Colonic mucosa (tissue), 4 donors: Measurements from ENCODE around the gene CENPN. TPM values are rescaled to one million over a fixed set of nuclear protein-coding genes. Genes with fewer than 3 reads are reported as not detected.

Experiments used
- DNase-seq: peaks from one replicate; pipeline ENCODE4 v3.0.0-alpha.2; 2020
- H3K27ac ChIP-seq: fragments of 200-600 bp; one replicate; pipeline ENCODE4 v1.8.0; 2021
- H3K27me3 ChIP-seq: fragments of 200-600 bp; one replicate; pipeline ENCODE4 v1.8.0; 2021
- H3K36me3 ChIP-seq: fragments of 200-600 bp; one replicate; pipeline ENCODE4 v1.8.0; 2021
- H3K4me1 ChIP-seq: fragments of 200-600 bp; one replicate; pipeline ENCODE4 v1.8.0; 2021; ENCODE audit warnings: mild to moderate bottlenecking
- H3K4me3 ChIP-seq: fragments of 200-600 bp; one replicate; pipeline ENCODE4 v1.8.0; 2021
- H3K9ac ChIP-seq, 2 donors: one replicate each; pipeline ENCODE4 v1.7.0; 2013; ENCODE audit warnings: control low read depth in 2 of 2, low read depth in 2 of 2, low read length in 2 of 2
- H3K9me3 ChIP-seq: fragments of 200-600 bp; one replicate; pipeline ENCODE4 v1.8.0; 2021
- intact Hi-C: fragments of 100-400 bp; cut with DNase I; formaldehyde crosslinking; loops from one replicate; pipeline ENCODE4 v1.14.1; 2022
- total RNA-seq, 2 donors: library from RNA; stranded (reverse); fragmentation: NEBNext Ultra II Directional in 1 of 2; extraction: Animal tissue kit (Norgen Biotek cat#: 25700) in 1 of 2; gene quantifications; one replicate each; pipeline ENCODE4 v1.2.1, GENCODE V29; 2021
- TF ChIP-seq, protein P1 (sequence below): fragments of 200-600 bp; IDR thresholded peaks from one replicate; pipeline ENCODE4 v1.8.0; 2022; ENCODE audit warnings: antibody characterized with exemption, mild to moderate bottlenecking
- donor health status: healthy.
- donor health status: DM: no; HTN: no; CAD: no.
- donor health status: DM: no; HTN: no; CAD: no.

CENPN gene
- total RNA-seq, 2 donors from 2014 or later, result 9.3 to 28.7 TPM

DNA sequence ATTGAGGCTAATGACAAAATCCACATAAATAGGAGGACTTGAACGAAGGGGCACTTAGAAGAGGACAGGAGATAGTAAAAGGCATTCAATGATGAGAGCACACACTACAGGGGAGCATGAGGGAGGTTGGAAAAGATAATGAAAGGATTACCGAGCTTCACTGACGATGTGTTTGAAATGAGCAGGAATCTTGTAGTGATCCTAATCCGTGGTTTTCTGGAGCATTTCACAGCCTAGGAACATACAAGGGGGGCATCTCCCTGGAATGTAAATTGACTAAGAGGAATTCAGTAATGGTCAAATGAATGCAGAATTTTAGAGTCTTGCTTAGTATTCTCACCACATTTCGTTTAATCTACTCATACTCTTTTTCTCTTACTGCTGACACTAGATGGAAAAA, 33.8 kb downstream of the CENPN start:
- no peak overlapping the region for H3K9ac ChIP-seq
- no peaks in the 10 kb centered on the region for H3K9me3 ChIP-seq
- H3K27me3 ChIP-seq, result no peaks in the 10 kb centered on the region
- no peak for DNase-seq
- H3K4me3 ChIP-seq, result no peak overlapping the region
- peaks cover 7% of the 10 kb centered on the region for H3K36me3 ChIP-seq
- H3K27ac ChIP-seq, result no peak overlapping the region
- TF ChIP-seq, protein P1, sequence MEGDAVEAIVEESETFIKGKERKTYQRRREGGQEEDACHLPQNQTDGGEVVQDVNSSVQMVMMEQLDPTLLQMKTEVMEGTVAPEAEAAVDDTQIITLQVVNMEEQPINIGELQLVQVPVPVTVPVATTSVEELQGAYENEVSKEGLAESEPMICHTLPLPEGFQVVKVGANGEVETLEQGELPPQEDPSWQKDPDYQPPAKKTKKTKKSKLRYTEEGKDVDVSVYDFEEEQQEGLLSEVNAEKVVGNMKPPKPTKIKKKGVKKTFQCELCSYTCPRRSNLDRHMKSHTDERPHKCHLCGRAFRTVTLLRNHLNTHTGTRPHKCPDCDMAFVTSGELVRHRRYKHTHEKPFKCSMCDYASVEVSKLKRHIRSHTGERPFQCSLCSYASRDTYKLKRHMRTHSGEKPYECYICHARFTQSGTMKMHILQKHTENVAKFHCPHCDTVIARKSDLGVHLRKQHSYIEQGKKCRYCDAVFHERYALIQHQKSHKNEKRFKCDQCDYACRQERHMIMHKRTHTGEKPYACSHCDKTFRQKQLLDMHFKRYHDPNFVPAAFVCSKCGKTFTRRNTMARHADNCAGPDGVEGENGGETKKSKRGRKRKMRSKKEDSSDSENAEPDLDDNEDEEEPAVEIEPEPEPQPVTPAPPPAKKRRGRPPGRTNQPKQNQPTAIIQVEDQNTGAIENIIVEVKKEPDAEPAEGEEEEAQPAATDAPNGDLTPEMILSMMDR, result no peak
- no peaks in the 10 kb centered on the region for H3K4me1 ChIP-seq
- intact Hi-C loops, result no loop called here

DNA sequence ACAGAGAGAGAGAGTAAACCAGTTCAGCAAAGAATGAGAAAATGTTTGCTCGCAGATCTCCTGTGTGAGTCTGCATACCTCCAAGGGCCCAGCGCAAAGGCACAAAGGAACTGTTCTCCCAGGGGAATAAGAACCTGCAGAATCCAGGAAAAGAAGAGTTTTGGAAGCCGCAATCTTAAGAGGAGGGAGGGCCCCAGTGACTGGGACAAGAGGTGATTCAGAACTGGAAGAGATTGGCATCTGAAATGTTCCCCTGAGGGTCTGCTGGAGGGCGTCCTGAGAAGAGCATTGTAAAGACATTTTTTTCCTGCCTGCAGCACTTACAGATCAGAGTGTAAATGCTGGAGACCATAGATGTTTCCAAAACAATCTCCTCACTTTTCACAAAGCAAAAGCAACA, 34.7 kb downstream of the CENPN start:
- no peaks in the 10 kb centered on the region for H3K4me1 ChIP-seq
- no peak overlapping the region for H3K9ac ChIP-seq
- no peaks in the 10 kb centered on the region for H3K9me3 ChIP-seq
- no peak for DNase-seq
- H3K4me3 ChIP-seq, result no peak overlapping the region
- intact Hi-C loops, result no loop called here
- H3K27ac ChIP-seq, result no peak overlapping the region
- TF ChIP-seq, protein P1, result no peak
- no peaks in the 10 kb centered on the region for H3K27me3 ChIP-seq
- peaks cover 7% of the 10 kb centered on the region for H3K36me3 ChIP-seq

DNA sequence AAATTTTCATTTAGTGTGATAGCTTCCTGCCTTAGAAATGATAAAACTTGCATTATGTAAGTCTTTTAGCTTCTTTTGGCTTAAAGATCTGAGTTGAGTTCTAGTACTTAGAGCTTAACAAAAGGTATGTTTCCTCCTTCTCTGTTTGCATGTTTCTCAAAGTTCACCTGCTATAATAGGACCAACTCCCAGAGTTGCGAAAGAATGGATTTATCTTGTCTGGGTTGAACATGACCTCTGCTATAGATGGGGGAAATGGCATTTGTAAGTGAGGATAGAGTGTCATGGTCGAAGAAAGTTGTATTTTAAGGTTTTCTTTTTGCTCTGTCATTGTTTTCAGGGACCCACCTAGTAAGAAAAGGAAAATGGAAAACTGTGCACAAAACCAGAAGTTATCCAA, 35.8 kb downstream of the CENPN start:
- no peak overlapping the region for H3K9ac ChIP-seq
- intact Hi-C loops, result no loop called here
- no peak for DNase-seq
- no peaks in the 10 kb centered on the region for H3K9me3 ChIP-seq
- H3K36me3 ChIP-seq, result peaks cover 7% of the 10 kb centered on the region
- no peaks in the 10 kb centered on the region for H3K27me3 ChIP-seq
- H3K4me3 ChIP-seq, result no peak overlapping the region
- TF ChIP-seq, protein P1, result no peak
- H3K27ac ChIP-seq, result no peak overlapping the region
- H3K4me1 ChIP-seq, result no peaks in the 10 kb centered on the region

DNA sequence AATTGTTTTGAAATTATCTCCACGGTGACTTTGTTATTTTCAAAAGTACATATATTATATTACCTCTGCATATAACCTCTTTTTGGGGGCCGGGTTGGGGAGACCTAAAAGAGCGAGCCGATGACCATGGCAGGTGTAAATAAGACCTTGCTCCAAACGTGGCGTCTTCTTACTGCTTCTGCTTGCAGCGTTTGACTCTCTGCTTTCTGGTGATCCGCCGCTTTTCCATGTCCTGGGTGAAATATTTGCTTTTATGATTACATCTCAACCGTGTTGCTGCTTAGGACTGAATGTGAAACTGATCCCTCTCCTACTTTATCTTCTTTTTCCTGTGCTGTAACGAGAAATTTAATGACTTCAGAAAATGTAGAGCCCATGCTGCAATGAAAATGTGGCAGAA, 46.7 kb downstream of the CENPN start:
- H3K9ac ChIP-seq, result no peak overlapping the region
- intact Hi-C loops, result no loop called here
- H3K4me3 ChIP-seq, result no peak overlapping the region
- no peaks in the 10 kb centered on the region for H3K36me3 ChIP-seq
- TF ChIP-seq, protein P1, result no peak
- no peak for DNase-seq
- H3K27ac ChIP-seq, result no peak overlapping the region
- no peaks in the 10 kb centered on the region for H3K4me1 ChIP-seq
- H3K9me3 ChIP-seq, result no peaks in the 10 kb centered on the region
- no peaks in the 10 kb centered on the region for H3K27me3 ChIP-seq

DNA sequence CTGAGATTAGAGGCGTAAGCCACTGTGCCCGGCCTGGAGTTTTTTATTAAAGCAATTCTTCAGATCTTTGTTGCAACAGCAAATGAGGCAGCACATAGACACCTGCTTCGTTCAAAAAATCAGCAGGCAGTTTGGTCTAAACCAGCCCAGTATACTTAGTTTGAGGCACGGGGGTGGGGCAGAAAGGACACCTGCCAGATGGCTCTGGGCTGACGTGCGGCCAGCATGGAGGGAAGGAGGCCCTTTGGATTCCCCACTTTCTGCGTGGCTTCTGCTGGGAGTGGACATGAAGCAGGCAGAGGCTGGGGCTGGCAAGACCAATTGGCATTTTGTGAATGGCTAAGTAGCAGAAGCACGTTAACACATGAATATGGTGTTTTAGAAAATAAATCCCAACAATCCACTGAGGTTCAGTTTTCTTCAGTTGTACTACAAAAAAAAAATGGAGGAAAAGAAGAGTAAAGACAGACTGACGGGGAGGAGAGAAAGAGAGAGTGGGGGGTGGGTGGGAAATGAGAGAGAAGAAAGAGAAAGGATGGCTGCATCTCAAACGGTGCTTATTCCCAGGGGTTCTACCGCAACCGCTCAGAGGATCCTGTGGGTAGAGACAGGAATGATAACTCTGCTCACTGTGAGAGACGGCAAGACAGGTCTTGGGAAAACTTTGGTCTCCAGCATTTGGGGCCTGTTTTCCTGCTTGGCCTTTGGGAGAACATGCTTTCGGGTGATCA, 53.7 kb downstream of the CENPN start:
- H3K9ac ChIP-seq, result no peak overlapping the region
- H3K36me3 ChIP-seq, result no peaks in the 10 kb centered on the region
- DNase-seq, result no peak
- no peaks in the 10 kb centered on the region for H3K9me3 ChIP-seq
- H3K27me3 ChIP-seq, result no peaks in the 10 kb centered on the region
- TF ChIP-seq, protein P1, result no peak
- no peak overlapping the region for H3K4me3 ChIP-seq
- no peaks in the 10 kb centered on the region for H3K4me1 ChIP-seq
- no peak overlapping the region for H3K27ac ChIP-seq
- intact Hi-C loops, result no loop called here
